HG02610 (cell line): ENCODE measurements around the gene CDH7.
A peak's percentile ranks its signal among the peaks of the same experiment; 100 is the strongest.

Source experiments
- ATAC-seq: cut with Tn5 transposase; IDR thresholded peaks from one replicate; pipeline ENCODE4 v1.9.1; 2021; ENCODE audit warnings: mild to moderate bottlenecking, moderate library complexity; ENCODE audit not compliant: unreplicated experiment

Gene CDH7, protein sequence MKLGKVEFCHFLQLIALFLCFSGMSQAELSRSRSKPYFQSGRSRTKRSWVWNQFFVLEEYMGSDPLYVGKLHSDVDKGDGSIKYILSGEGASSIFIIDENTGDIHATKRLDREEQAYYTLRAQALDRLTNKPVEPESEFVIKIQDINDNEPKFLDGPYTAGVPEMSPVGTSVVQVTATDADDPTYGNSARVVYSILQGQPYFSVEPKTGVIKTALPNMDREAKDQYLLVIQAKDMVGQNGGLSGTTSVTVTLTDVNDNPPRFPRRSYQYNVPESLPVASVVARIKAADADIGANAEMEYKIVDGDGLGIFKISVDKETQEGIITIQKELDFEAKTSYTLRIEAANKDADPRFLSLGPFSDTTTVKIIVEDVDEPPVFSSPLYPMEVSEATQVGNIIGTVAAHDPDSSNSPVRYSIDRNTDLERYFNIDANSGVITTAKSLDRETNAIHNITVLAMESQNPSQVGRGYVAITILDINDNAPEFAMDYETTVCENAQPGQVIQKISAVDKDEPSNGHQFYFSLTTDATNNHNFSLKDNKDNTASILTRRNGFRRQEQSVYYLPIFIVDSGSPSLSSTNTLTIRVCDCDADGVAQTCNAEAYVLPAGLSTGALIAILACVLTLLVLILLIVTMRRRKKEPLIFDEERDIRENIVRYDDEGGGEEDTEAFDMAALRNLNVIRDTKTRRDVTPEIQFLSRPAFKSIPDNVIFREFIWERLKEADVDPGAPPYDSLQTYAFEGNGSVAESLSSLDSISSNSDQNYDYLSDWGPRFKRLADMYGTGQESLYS

DNA sequence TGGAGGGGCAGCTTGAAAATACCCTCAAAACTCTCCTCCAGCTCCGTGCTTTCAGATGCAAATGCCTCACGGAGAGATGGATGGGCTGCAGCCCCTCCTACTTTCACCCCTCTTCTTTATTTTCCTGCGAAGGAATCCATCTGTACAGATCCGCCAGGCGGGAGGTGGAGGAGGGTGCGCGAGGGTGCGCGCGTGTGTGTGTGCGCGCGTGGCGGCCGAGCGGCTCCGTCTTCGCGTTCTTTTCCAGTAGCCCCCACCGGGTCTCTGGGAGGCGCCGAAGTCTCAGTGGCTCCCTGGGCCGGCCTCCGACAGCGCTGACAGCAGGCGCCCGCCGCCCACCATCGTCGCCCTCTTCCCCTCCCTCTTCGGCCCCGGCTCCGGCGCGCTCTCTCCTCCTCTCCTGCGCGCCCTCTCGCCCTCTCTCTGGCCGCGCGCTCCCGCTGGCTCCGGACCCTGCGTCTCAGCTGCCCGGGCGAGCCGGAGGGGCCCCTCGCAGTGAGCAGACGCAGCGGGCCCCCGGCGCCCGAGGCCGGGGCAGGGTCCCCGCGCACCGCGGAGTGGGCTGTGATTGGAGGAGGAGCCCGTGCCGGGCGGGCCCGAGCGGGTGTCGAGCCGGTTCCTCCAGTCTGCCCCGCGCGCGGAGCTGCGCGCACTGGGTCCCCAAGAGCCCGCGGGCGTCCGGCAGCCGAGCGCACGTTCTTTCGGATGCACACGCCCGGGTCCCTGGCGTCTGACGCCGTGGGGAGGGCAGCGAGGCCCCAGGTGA lies at the start of gene CDH7:
CDH7 (plus strand) TSS at position 624 of the 766 bp plus-strand sequence. CDS start 11,831 bp downstream, outside the sequence.
- peak; percentile 6 for ATAC-seq

DNA sequence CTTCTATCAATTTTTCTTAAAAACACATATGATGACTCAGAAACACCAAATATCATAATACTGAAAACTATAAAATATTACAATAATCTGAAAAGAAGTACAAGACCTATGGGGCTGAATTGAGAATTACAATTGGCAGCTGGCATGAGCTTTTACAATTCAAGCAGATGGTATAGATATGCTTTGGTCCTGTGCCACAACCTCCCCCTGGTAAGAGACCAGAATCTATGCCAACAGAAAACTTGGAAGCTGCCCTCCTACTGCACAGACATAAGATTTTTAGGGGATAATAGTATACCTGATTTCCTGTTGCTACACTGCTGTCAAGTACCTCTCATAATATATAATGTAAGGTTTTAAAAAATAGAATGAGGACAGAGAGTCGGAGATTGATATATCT lies 46.8 kb upstream of the CDH7 start:
- no peak for ATAC-seq

DNA sequence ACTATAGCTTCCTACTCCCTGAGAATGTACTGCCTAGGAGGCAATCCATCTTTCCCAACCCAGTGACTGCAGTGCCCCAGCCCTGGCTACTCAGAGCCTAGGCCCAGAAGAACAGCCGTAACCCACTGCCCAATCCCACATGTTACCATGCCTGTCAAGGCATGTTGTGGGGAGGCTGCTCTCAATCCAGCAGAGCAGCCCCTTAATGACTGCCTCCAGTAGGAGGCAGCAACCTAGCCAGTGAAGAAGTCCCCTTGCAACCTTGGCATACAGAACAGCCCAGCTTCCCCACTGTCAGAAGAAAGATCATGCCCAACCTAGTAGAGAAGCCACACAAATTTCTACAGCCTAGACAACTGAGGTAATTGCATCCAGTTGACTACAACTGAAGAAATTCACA lies 44.2 kb upstream of the CDH7 start:
- ATAC-seq: no peak

DNA sequence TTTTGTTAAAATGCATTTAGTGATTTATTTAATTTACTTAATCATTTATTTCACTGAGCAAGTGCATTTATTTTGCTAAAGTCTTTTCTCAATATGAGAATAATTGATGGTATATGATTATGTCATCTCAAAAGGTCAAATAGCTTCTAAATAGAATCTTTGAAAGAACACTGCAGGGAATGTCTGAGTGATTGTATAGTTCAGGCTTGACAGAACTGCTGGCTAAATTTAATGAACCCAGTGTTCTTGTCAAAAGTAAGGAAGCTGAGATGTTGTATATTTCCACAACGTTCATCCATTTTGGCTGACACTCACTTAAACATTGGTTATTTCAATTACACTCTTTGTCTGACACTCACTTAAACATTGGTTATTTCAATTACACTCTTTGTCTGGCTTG lies 39.3 kb upstream of the CDH7 start:
- ATAC-seq: no peak

DNA sequence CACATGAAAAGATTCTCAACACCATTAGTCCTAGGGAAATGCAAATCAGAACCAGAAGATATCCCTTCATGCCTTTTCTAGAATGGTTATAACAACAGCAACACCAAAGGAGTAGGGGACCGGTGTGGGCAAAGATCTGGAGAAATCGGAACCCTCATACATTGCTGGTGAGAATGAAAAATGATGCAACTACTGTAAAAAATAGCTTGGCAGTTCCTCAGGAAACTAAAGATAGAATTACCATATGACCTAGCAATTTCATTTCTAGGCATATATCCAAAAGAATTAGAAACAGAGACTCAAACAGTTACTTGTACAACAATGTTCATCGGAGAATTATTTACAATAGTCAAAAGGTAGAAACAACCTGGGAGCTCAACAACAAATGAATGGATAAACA lies 29.2 kb upstream of the CDH7 start:
- no peak for ATAC-seq

DNA sequence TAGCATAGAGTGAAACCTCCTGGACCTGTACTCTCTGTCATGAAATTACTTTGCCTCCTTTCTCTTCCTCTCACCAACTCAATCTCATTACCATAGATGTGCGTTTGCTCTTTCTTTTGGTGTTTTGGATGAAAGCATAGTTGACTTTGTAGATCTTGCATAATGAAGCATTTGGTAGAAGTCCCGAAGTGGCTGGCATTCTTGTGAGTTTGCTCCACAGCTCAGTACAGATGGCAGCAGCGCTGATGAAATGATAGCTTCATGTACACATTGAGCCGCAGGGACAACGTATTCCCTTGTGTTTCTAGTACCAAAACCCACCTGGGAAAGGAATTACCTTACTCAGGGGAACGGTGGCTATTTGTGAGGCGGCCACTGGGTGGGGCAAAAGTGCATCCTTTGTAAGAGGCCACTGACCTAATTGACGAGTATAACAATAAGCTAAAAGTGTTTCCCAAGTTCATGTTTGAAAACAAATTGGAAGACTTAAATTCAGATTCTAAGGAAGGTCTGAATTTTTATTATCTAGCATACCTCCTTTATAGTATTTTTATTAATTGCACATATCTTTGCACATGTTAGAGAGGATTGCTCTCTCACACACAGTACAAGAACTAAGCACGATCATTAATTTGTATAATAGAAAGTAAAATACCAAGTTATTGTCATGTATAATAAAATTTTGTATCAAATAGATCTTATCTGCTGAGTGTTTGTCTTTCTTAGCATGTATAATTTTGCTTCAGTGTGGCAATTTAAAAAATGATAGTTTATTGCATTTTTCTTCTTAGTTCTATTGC lies 25.4 kb upstream of the CDH7 start:
- peak; percentile 61 for ATAC-seq

DNA sequence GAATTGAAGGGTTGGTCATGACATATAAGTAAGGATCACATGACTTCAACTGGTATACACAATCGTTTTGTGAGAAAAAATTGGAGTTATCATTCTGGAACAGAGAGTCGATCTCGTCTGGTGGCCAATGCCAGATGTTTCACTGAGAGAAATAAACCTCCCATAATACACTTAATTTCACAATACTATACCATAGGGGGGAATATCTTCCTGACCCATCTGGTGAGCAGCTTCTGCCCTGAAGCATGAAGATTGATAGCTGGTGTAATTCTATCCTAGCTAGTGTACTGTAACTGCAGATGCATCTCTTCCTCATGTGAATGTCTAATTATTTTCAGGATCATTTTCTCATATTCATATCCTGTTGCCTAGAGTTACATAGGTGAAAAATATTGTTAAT lies 15.7 kb upstream of the CDH7 start:
- no peak for ATAC-seq

DNA sequence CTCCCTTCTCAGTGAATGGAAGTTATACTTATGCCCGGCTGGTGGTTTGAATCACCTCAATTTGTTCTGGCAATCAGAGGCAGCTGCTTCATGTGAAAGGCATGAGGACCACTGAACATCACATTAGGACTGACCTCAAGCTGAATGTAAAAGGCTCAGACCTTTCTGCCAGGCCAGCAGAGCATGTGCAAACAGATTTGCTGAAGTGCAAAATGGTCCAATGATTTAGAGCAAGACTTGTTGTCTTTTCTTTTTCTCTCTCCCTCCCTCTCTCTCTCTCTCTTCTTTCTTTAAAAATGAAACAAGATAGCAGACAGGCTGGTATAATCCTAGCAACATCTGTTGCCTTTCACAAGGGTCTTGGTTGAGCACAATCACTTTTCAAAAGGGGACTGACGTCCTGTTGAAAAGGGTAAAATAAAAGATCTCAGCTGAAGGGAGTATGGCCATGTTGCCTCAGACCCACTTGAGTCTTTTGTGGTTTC lies 13.3 kb upstream of the CDH7 start:
- ATAC-seq: no peak

DNA sequence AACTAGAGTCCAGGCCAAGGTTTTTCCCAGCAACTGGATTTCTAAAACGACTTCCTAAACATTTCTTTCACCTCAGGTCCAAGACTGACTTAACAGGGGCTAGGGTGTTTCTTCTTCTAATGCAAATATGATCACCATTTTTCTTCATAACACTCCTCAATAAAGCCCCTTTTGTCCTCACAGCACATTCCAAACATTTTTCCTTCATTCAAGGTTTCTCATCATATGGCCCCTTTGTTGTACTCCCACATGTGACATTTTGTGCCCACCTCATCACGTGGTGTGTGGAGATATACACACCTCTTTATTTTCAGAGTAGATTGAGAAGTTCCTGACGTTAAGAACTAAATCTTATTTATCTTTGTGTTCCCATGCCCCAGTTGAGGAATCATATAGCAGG lies 3.9 kb upstream of the CDH7 start:
- no peak for ATAC-seq

DNA sequence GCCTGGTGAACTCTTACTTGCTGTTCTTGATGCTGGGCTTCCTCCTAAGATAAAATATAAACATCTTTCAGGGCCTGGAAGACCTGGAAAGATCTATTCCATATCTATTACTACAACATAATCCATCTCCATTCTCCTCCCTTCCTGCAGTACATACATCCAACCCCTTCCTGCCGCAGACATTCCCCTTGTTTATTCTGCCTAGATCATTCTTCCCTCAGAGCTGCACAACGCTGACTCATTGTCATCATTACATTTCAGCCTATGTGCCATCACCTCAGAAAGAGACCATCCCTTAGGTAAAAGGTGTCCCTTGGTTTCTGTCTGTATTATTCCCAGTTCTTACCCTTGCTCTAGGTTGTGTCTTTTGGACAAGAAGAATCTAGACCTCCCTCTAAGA lies 2.5 kb upstream of the CDH7 start:
- ATAC-seq: no peak

DNA sequence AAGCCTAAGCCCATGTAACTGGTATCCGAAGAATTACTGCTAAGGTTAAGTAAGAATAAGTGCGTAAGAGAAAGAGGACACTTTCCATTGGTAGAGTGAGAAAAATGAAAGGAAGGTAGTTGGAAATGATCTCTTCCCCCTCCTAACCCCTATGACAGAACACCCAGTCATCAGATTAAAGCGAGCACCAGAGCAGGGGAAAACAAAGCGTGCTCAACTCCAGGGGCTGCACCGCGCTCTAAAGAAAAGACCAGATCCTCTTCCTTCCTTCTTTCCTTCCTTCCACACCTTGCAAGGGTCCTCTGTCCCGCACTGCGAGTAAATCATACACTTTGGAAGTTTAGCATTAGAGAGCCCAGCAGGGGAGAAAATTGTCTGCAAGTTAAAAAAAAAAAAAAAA lies 971 bp upstream of the CDH7 start:
- ATAC-seq: no peak

DNA sequence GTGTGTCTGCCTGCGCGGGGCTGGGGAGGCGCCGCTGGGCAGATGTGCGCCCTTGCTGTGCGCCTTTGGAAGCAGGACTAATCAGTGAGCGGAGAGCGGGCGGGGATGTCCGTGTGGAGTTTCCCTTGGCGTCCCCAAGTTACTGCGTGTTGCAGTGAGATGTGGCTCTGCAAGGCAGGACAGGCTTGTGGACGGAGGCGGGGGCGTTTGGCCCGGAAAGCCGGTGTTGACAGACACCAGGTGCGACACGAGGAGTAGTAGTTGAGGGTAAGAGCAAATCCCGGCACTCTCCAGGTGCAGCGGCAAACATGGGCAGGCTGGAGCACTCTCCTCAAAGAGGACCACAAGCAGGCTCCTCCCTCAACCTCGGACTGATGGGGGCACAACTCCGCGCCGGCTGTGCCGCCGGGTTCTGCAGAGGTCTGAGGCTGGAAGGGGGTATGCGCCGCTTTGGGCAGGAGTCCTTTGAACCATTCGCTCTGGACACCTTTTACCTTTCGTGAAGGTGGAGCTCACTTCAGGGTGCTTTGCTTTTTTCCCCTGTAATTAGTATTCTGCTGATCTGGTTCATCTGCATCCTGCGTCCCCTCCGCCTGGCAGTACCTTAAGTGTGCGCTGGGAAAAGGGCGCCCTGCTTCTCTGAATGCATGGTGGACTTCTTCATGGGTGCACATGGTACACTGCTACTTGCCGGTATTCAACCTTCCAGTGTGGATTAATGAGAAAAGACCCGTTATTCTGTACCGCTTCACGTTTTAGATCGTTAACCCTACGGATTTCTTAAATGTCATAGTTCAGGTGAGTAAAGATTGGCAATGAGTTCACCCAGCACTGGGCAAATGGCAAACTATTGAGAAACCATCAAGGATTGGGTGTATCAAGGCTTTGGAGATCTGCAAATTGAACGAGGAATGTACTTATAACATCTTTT lies 608 bp downstream of the CDH7 start:
- ATAC-seq: peak; percentile 34

DNA sequence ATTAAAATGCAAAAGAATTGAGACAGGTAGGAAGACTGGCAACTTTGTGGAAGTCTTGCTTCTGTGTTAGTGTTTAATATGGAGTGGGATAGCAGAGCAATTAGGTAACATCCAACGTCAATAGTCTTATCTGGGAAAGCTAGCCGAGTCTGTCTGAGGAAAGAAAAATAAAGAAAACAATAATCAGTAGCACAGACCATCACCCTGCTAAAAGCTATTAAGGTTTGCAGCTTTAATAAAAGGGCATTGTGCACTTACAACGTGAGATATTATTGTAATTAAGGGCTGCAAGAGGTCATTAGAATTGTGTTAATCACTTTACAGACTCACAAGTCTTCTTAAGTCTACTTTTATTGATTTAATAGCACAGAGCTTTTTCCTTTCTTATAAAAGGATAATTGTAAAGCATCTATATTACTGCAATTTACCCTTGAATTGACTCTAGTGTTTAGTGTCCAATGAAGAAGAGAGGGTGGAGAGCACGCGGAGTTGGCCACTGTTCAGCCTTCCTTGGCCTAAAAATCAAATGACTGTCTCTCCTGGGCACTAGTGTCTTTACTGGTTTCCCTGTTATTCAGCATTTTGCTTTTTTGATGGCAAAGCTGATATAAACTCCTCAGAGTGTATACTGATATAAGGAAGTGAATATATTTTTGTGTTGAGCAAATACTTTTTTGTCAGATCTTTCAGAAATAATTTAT lies 2.0 kb downstream of the CDH7 start:
- ATAC-seq: no peak

DNA sequence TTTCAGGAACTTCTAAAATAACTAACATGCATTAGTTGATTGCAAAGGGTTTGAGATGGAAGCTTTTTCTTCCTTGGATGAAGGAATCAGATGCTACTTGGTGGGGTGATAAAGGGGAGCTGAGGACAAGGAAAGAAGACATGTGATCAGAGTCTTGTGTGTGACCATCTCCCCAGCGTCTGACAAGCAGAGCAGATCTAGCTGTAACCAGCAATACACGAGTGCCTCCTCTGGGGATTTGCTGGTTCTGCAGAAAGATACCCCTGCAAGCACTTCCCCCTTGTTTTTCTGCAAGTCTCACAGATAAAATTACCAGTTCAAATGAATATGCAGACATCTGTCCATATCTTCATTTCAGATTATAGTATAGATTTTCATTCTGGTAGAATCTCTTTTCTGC lies 2.7 kb downstream of the CDH7 start:
- ATAC-seq: no peak

DNA sequence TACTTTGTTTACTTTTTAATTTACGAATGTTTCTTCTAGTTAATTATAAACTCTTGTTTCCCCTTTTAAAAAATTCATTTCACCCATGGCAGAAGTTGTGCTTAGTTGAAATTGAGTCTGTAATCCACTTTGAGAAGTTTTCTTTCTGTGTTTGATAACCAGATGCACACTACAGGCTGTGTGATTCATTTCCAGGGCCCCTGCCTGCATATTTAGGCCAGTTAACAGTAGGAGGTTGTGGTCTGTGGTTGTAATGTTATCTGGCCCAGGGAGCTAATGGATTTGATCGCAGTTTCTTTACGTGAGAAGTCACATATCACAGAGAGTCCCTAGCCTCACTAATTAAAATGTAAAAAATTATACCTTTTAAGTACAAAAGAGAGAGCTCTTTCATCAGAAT lies 3.3 kb downstream of the CDH7 start:
- no peak for ATAC-seq

DNA sequence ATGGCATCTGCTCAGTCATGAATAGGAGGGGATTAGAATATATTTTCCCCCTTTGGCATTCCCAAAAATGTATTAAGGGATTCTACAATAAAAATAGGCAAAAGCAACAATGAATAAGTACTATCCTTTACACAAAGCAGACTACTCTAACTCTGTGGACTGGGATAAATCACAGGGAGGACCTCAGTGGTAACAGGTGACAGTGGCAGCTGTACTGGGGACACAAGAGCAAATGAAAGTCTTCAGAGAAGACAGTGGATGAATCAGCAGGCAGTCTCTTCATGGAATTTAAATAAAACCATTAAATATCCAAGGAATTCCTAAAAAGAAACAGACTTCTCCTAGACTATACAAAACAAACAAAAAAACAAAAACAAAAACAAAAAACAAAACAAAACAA lies 4.8 kb downstream of the CDH7 start:
- ATAC-seq: no peak

DNA sequence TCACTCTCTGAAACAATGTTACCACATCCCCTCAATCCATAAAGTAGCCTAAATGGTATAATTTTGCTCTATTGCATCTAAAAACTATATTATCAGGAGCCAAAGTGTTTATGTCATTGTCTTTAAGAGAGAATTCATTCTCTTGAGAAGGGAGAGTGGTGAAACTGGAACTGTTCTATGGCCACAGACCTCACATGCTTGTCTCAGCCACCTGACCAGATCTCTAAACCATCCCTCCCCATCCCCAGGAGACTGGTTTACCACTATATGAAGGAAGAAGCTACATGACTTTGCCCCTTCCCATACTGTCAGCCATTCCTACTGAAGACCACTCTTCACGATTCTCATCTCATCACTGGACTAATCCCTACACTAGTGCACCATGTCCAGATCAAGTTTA lies 9.6 kb downstream of the CDH7 start:
- no peak for ATAC-seq

DNA sequence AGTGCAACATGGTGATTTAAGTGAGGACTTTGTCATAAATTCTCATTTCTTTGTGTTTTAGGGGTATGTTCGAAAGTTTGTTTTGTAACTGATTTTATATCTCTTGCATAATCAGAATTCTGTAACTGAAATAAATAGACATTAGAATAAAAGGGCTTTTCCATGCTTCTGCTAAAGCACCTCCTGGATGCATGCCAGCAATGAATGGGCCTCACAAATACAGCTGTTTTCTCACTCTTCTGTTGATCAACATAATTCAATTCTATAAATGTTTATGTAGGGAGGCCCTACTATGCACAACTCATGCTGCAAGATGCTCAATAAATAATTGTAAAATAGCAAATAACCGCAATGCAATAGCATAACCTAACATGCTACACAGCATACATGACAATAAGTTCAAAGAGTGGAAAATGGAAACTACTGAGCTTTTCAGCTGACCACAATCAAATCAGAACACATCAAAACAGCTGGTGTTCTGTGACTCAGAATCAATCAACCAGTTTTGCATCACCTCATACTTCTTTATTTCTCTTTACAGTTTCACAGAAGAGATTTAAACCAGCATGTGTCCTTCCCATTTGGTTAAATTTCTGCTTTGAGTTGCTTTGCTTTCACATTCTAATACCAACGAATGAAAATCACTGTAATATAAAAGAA lies 11.0 kb downstream of the CDH7 start:
- ATAC-seq: no peak
